ENCODE data around the gene WAS.
A peak's percentile ranks its signal among the peaks of the same experiment; 100 is the strongest.

WAS gene

GRCh38 chrX:48703642-48704481 is 20.3 kb downstream of the WAS start:
- peak; percentile 51 to 92 for DNase-seq (ENCODE audit: low read depth in 1 of 2, low spot score in 1 of 2)
- in situ Hi-C loops (cut with HindIII; ENCODE audit: low pct_unique_long_range_greater_than_20kb, low sequenced_read_pairs): no loop called here
- peak; percentile 94 for TF ChIP-seq JUND (IDR thresholded peaks at IDR 0.05; ENCODE audit: low read depth)

- DNase-seq (ENCODE audit: low read depth in 1 of 2, low spot score in 1 of 2): no peak
- TF ChIP-seq JUND (IDR thresholded peaks at IDR 0.05; ENCODE audit: low read depth): no peak
- in situ Hi-C loops (cut with HindIII; ENCODE audit: low pct_unique_long_range_greater_than_20kb, low sequenced_read_pairs): no loop called here
Observed at GRCh38 chrX:48705871-48706270, 22.3 kb downstream of the WAS start.

GRCh38 chrX:48709522-48710112 is 26.0 kb downstream of the WAS start:
- no peak for DNase-seq (ENCODE audit: low read depth in 1 of 2, low spot score in 1 of 2)
- no peak for TF ChIP-seq JUND (IDR thresholded peaks at IDR 0.05; ENCODE audit: low read depth)
- in situ Hi-C loops (cut with HindIII; ENCODE audit: low pct_unique_long_range_greater_than_20kb, low sequenced_read_pairs): no loop called here

- no peak for DNase-seq (ENCODE audit: low read depth in 1 of 2, low spot score in 1 of 2)
- in situ Hi-C loops (cut with HindIII; ENCODE audit: low pct_unique_long_range_greater_than_20kb, low sequenced_read_pairs): no loop called here
- no peak for TF ChIP-seq JUND (IDR thresholded peaks at IDR 0.05; ENCODE audit: low read depth)
Observed at GRCh38 chrX:48711162-48711928, 27.7 kb downstream of the WAS start.

GRCh38 chrX:48711929-48712505 is 28.4 kb downstream of the WAS start:
- TF ChIP-seq JUND (IDR thresholded peaks at IDR 0.05; ENCODE audit: low read depth): no peak
- in situ Hi-C loops (cut with HindIII; ENCODE audit: low pct_unique_long_range_greater_than_20kb, low sequenced_read_pairs): no loop called here
- no peak for DNase-seq (ENCODE audit: low read depth in 1 of 2, low spot score in 1 of 2)

GRCh38 chrX:48713847-48714246 is 30.2 kb downstream of the WAS start:
- in situ Hi-C loops (cut with HindIII; ENCODE audit: low pct_unique_long_range_greater_than_20kb, low sequenced_read_pairs): no loop called here
- TF ChIP-seq JUND (IDR thresholded peaks at IDR 0.05; ENCODE audit: low read depth): no peak
- no peak for DNase-seq (ENCODE audit: low read depth in 1 of 2, low spot score in 1 of 2)

- DNase-seq (ENCODE audit: low read depth in 1 of 2, low spot score in 1 of 2): no peak
- no peak for TF ChIP-seq JUND (IDR thresholded peaks at IDR 0.05; ENCODE audit: low read depth)
- in situ Hi-C loops (cut with HindIII; ENCODE audit: low pct_unique_long_range_greater_than_20kb, low sequenced_read_pairs): no loop called here
Observed at GRCh38 chrX:48714573-48714972, 31.0 kb downstream of the WAS start.

GRCh38 chrX:48715072-48715471 is 31.5 kb downstream of the WAS start:
- no peak for TF ChIP-seq JUND (IDR thresholded peaks at IDR 0.05; ENCODE audit: low read depth)
- in situ Hi-C loops (cut with HindIII; ENCODE audit: low pct_unique_long_range_greater_than_20kb, low sequenced_read_pairs): no loop called here
- DNase-seq (ENCODE audit: low read depth in 1 of 2, low spot score in 1 of 2): no peak

GRCh38 chrX:48715876-48716502 is 32.4 kb downstream of the WAS start:
- TF ChIP-seq JUND (IDR thresholded peaks at IDR 0.05; ENCODE audit: low read depth): no peak
- no peak for DNase-seq (ENCODE audit: low read depth in 1 of 2, low spot score in 1 of 2)
- in situ Hi-C loops (cut with HindIII; ENCODE audit: low pct_unique_long_range_greater_than_20kb, low sequenced_read_pairs): no loop called here

GRCh38 chrX:48719958-48720357 is 36.4 kb downstream of the WAS start:
- DNase-seq (ENCODE audit: low read depth in 1 of 2, low spot score in 1 of 2): no peak
- in situ Hi-C loops (cut with HindIII; ENCODE audit: low pct_unique_long_range_greater_than_20kb, low sequenced_read_pairs): no loop called here
- no peak for TF ChIP-seq JUND (IDR thresholded peaks at IDR 0.05; ENCODE audit: low read depth)

GRCh38 chrX:48720577-48721250 is 37.1 kb downstream of the WAS start:
- no peak for DNase-seq (ENCODE audit: low read depth in 1 of 2, low spot score in 1 of 2)
- TF ChIP-seq JUND (IDR thresholded peaks at IDR 0.05; ENCODE audit: low read depth): no peak
- in situ Hi-C loops (cut with HindIII; ENCODE audit: low pct_unique_long_range_greater_than_20kb, low sequenced_read_pairs): no loop called here

- in situ Hi-C loops (cut with HindIII; ENCODE audit: low pct_unique_long_range_greater_than_20kb, low sequenced_read_pairs): no loop called here
- no peak for DNase-seq (ENCODE audit: low read depth in 1 of 2, low spot score in 1 of 2)
- TF ChIP-seq JUND (IDR thresholded peaks at IDR 0.05; ENCODE audit: low read depth): no peak
Observed at GRCh38 chrX:48721916-48722315, 38.3 kb downstream of the WAS start.

Measured in T47D (cell line).